ENCODE data around the gene GLRA1. TPM values are rescaled to one million over a fixed set of nuclear protein-coding genes. Genes with fewer than 3 reads are reported as not detected.

GLRA1 gene
- total RNA-seq, 1 donor from 2014 or later, result not detected

DNA sequence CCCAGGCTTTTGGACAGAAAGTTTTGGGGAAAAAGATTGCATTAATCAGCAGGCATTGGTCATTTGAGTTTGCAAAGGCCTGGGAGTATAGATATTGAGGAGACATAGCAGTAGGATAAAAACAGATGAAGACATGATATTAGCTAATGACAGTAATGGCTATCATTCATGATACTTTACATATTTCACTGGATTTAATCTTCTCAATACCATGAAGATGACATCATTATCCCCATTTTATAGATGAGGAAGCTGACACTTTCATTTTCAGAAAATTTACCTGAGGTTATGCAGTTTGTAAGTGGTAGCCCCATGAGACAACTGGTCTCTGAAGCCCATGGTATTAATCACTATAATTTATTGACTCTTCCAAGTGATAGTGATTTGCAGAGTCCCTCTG is 23.0 kb downstream of the GLRA1 start:
- Histone ChIP-seq H3K36me3 (no peaks in the 10 kb centered on the region), H3K27ac (no peak overlapping the region), H3K4me3 (no peak overlapping the region), H3K9me3 (no peaks in the 10 kb centered on the region), H3K27me3 (ENCODE audit: low read depth) (no peaks in the 10 kb centered on the region), H3K4me1 (peaks cover 11% of the 10 kb centered on the region)
- no peak for DNase-seq
- intact Hi-C loops (cut with DNase I), result no loop called here
- TF ChIP-seq, protein P1, sequence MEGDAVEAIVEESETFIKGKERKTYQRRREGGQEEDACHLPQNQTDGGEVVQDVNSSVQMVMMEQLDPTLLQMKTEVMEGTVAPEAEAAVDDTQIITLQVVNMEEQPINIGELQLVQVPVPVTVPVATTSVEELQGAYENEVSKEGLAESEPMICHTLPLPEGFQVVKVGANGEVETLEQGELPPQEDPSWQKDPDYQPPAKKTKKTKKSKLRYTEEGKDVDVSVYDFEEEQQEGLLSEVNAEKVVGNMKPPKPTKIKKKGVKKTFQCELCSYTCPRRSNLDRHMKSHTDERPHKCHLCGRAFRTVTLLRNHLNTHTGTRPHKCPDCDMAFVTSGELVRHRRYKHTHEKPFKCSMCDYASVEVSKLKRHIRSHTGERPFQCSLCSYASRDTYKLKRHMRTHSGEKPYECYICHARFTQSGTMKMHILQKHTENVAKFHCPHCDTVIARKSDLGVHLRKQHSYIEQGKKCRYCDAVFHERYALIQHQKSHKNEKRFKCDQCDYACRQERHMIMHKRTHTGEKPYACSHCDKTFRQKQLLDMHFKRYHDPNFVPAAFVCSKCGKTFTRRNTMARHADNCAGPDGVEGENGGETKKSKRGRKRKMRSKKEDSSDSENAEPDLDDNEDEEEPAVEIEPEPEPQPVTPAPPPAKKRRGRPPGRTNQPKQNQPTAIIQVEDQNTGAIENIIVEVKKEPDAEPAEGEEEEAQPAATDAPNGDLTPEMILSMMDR (IDR thresholded peaks at IDR 0.05), result no peak
- ATAC-seq, result no peak

DNA sequence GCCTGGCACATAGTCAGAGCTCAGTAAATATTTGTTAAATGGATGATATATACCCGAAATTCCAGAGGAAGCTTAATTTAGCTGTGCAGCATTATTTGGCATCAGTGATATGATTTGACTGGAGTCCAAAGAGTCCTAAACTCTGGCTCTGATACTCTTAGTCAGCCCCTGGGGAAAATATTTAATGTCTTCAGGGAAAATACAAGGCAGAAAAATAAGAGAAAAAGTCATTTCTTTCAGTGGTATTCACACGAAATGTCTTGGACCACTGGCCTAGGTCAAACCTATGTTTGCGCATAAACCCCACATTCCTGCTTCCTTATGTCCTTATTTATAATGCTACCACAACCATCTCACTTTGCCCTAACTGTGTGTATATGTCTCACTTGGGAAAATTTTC is 23.8 kb downstream of the GLRA1 start:
- intact Hi-C loops (cut with DNase I), result no loop called here
- peaks cover 5% of the 10 kb centered on the region for H3K4me1 ChIP-seq
- DNase-seq, result no peak
- no peaks in the 10 kb centered on the region for H3K27me3 ChIP-seq (ENCODE audit: low read depth)
- H3K9me3 ChIP-seq, result no peaks in the 10 kb centered on the region
- H3K36me3 ChIP-seq, result no peaks in the 10 kb centered on the region
- no peak overlapping the region for H3K27ac ChIP-seq
- TF ChIP-seq, protein P1 (IDR thresholded peaks at IDR 0.05), result no peak
- H3K4me3 ChIP-seq, result no peak overlapping the region
- ATAC-seq, result no peak

DNA sequence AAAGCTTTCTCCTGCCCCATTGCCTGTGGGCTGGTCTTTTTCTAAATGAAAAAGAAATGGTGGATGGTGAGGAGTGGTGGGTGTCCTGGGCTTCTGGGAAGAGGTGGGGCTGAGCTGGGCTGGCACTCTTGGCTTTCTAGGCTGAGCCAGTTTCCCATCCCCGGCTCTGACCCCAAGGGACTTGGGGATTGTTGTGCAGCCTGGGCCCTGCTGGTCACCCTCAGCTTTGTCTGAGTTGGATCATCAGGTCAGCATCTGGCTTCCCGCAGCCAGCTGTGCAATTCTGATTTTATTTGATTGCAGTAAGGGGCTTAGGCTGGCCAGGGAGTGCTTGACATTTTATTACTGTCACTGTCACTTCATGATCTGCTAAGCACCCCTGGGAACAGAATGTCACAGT is 25.3 kb downstream of the GLRA1 start:
- DNase-seq, result no peak
- H3K4me1 ChIP-seq, result no peaks in the 10 kb centered on the region
- intact Hi-C loops (cut with DNase I), result no loop called here
- no peaks in the 10 kb centered on the region for H3K27me3 ChIP-seq (ENCODE audit: low read depth)
- no peak for ATAC-seq
- no peak overlapping the region for H3K27ac ChIP-seq
- no peaks in the 10 kb centered on the region for H3K9me3 ChIP-seq
- no peaks in the 10 kb centered on the region for H3K36me3 ChIP-seq
- no peak overlapping the region for H3K4me3 ChIP-seq
- TF ChIP-seq, protein P1 (IDR thresholded peaks at IDR 0.05), result no peak

DNA sequence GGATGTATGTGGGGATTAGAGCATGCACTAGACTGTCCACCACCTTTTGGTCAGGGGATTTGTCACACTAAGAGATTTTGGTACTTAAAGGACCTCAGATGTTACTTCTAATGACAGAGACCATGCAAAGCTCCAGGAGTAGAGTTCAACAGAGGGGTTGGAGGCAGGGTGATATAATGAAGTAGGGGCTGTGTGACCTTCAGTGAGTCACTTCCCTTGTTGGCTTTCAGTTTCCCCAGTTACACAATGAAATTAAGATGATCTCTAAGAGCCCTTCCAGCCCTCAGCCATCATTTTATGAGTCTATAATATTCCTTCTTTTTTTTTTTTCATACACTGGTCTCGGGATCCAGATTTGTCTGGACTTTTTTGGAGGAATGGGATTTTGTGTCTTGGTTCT is 26.8 kb downstream of the GLRA1 start:
- Histone ChIP-seq H3K4me1 (no peaks in the 10 kb centered on the region), H3K36me3 (no peaks in the 10 kb centered on the region), H3K9me3 (no peaks in the 10 kb centered on the region), H3K4me3 (no peak overlapping the region), H3K27me3 (ENCODE audit: low read depth) (no peaks in the 10 kb centered on the region), H3K27ac (no peak overlapping the region)
- DNase-seq (no peak), ATAC-seq (no peak)
- TF ChIP-seq, protein P1 (IDR thresholded peaks at IDR 0.05), result no peak
- intact Hi-C loops (cut with DNase I), result no loop called here

DNA sequence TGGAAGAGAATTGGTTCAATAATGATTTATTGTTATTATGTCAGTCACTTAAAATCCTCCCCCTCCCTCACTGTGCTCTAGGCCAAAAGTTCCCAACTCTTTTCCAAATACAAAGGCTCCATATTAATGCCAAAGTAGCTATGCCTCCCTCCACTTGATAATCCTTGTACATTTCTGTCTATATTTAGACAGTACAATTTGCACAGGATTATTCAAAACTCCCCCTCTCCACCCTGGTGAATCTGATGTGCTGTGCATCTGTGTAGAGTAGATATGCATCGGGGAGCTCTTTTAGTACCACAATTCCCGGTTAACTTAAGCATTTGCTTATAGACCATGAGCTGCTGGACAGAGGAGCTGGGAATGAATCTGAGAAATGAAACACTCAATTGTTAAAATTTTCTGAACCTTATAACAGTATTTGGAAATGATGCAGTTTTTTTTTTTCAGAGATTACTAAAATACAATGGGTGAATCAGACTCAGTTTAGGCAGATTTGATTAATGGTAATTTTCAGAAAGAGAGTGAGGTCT is 27.6 kb downstream of the GLRA1 start:
- no peak for ATAC-seq
- Histone ChIP-seq H3K27me3 (ENCODE audit: low read depth) (no peaks in the 10 kb centered on the region), H3K4me1 (no peaks in the 10 kb centered on the region), H3K4me3 (no peak overlapping the region), H3K9me3 (no peaks in the 10 kb centered on the region), H3K36me3 (no peaks in the 10 kb centered on the region), H3K27ac (no peak overlapping the region)
- TF ChIP-seq, protein P1 (IDR thresholded peaks at IDR 0.05), result no peak
- intact Hi-C loops (cut with DNase I), result no loop called here
- no peak for DNase-seq

Measured in lower lobe of right lung (tissue), 2 donors.